HepG2 (cell line): Measurements from ENCODE around the gene ZNF451. TPM values are rescaled to one million over a fixed set of nuclear protein-coding genes. Genes with fewer than 3 reads are reported as not detected.
A peak's percentile ranks its signal among the peaks of the same experiment; 100 is the strongest.

Source experiments
- ATAC-seq: fragments of 200-7000 bp; cut with Tn5 transposase; 3 replicates; pipeline ENCODE4 v1.9.1; 2020; ENCODE audit warnings: mild to moderate bottlenecking, moderate library complexity
- BruUV-seq: library from RNA; stranded (reverse); fragments of 400-500 nt; replicated peaks from 2 replicates; lab custom pipeline; 2021; lab: Mats Ljungman, UMichigan
- CTCF ChIA-PET: fragments of 300-600 bp; formaldehyde crosslinking; extraction: SDS; loops from one replicate; lab custom pipeline; 2021; ENCODE audit warnings: low total read pairs, inconsistent platforms, low intra/inter-chr PET ratio; lab: Yijun Ruan, JAX
- POLR2A ChIA-PET: fragments of 350-600 bp; sonication (Branson Sonifier 250); formaldehyde crosslinking; loops from one replicate; lab custom pipeline; 2020; ENCODE audit warnings: antibody characterized with exemption, inconsistent platforms; lab: Yijun Ruan, JAX
- DNase-seq: peaks from one replicate; pipeline ENCODE4 v3.0.0-alpha.2; 2015; ENCODE audit warnings: low spot score
- FAIRE-seq: peaks from 3 replicates; lab custom pipeline; 2011; peaks lifted over from hg19 to GRCh38; lab: Jason Lieb, UNC
- H2AFZ ChIP-seq: one replicate; pipeline ENCODE4 v1.6.1; 2011; ENCODE audit warnings: low read length, inconsistent platforms
- H3K27ac ChIP-seq: fragments of 300-600 bp; 3 replicates; pipeline ENCODE4 v1.8.0; 2011; ENCODE audit warnings: mixed run types, mild to moderate bottlenecking, mixed read lengths, low read length, inconsistent platforms; ENCODE audit not compliant: insufficient read depth; ENCODE audit errors: extremely low read length
- H3K27me3 ChIP-seq, 2 experiments: fragments of 200-600 bp in 1 of 2; 2 replicates in 1 of 2; 3 replicates in 1 of 2; pipeline versions ENCODE4 v1.6.0 to v1.8.0; 2011; ENCODE audit warnings: low read length in 2 of 2, mild to moderate bottlenecking in 2 of 2, moderate library complexity in 2 of 2, inconsistent platforms in 1 of 2; ENCODE audit not compliant: insufficient read depth in 2 of 2, control insufficient read depth in 1 of 2
- H3K36me3 ChIP-seq, 2 experiments: fragments of 200-600 bp in 1 of 2; replicated peaks in 1 of 2; 2 replicates in 1 of 2; 3 replicates in 1 of 2; pipeline versions ENCODE4 v1.5.1 to v1.8.0; 2011; ENCODE audit warnings: low read length in 2 of 2, inconsistent platforms in 1 of 2; ENCODE audit not compliant: insufficient read depth in 2 of 2, control insufficient read depth in 1 of 2
- H3K4me1 ChIP-seq: 2 replicates; pipeline ENCODE4 v1.5.1; 2012; ENCODE audit warnings: low read length, inconsistent platforms; ENCODE audit not compliant: insufficient read depth
- H3K4me2 ChIP-seq: 2 replicates; pipeline ENCODE4 v1.6.0; 2011; ENCODE audit warnings: low read depth, low read length, inconsistent platforms
- H3K4me3 ChIP-seq, 3 experiments: fragments of 200-600 bp in 1 of 3; sonication (generic), shearing (Covaris generic) in 1 of 3; replicated peaks in 1 of 3; 2 replicates each; pipeline ENCODE4 v1.5.1; 2011 to 2016; ENCODE audit warnings: low read length in 3 of 3, inconsistent platforms in 2 of 3, low read depth in 2 of 3, mild to moderate bottlenecking in 2 of 3, control low read depth in 1 of 3, mixed read lengths in 1 of 3; ENCODE audit not compliant: insufficient read depth in 1 of 3
- H3K79me2 ChIP-seq: one replicate; pipeline ENCODE4 v1.6.1; 2011; ENCODE audit warnings: low read length, inconsistent platforms; ENCODE audit not compliant: insufficient read depth
- H3K9ac ChIP-seq: 2 replicates; pipeline ENCODE4 v1.6.0; 2011; ENCODE audit warnings: mild to moderate bottlenecking, low read depth, low read length, inconsistent platforms; ENCODE audit not compliant: insufficient read depth
- H3K9me3 ChIP-seq: 2 replicates; pipeline ENCODE4 v1.5.1; 2012; ENCODE audit warnings: mild to moderate bottlenecking, low read length
- H4K20me1 ChIP-seq: 2 replicates; pipeline ENCODE4 v1.6.0; 2011; ENCODE audit warnings: inconsistent platforms, mild to moderate bottlenecking, low read length, moderate library complexity; ENCODE audit not compliant: insufficient read depth
- KAT2B ChIP-seq: fragments of 150-350 bp; IDR thresholded peaks from 2 replicates; pipeline ENCODE4 v1.6.1; 2014; ENCODE audit warnings: low read depth, low read length, borderline replicate concordance
- MAFK ChIP-seq, 2 experiments: IDR thresholded peaks in 1 of 2; conservative IDR thresholded peaks in 1 of 2; 2 replicates each; pipeline ENCODE4 v1.6.1; 2011; ENCODE audit warnings: improper control_type of control experiment in 2 of 2, low read length in 2 of 2
- ZNF225 ChIP-seq: sonication (generic); formaldehyde crosslinking; IDR thresholded peaks from 2 replicates; pipeline ENCODE4 v1.4.0; 2020; ENCODE audit warnings: mild to moderate bottlenecking, missing genetic modification reagents
- ZNF800 ChIP-seq: sonication (generic); formaldehyde crosslinking; IDR thresholded peaks from 2 replicates; pipeline ENCODE4 v1.4.0; 2020; ENCODE audit warnings: missing genetic modification reagents
- WGBS: methylation state at CpG from one replicate; pipeline ENCODE4 v1.1.6; 2017; ENCODE audit warnings: low lambda C conversion rate; 5-methylcytosine and 5-hydroxymethylcytosine counted together
- in situ Hi-C: cut with HindIII; loops from 2 replicates; pipeline ENCODE4 v1.10.0; 2017; ENCODE audit warnings: low pct_unique_long_range_greater_than_20kb; ENCODE audit not compliant: extremely low pct_ligation_motif_present
- intact Hi-C: fragments of 100-400 bp; cut with micrococcal nuclease; formaldehyde crosslinking; loops from one replicate; pipeline ENCODE4 v1.10.0; 2022; ENCODE audit not compliant: unreplicated experiment
- polyA plus RNA-seq, 8 experiments: library from polyadenylated mRNA; depleted of rRNA in 3 of 8; stranded (reverse) in 7 of 8; unstranded in 1 of 8; fragments of >200 nt; fragmentation: Illumina TruSeq in 4 of 8; extraction: Trizol in 4 of 8; gene quantifications; 2 replicates each; pipeline versions ENCODE4 v1.2.1 to v1.2.3, GENCODE V29; 2011 to 2016; ENCODE audit warnings: low read depth in 4 of 8, missing spikeins in 1 of 8, mixed read lengths in 1 of 8; ENCODE audit not compliant: insufficient read depth in 1 of 8
- total RNA-seq, 5 experiments: library from RNA; depleted of rRNA; stranded (reverse); fragments of >200 nt; fragmentation: Illumina TruSeq; extraction: Trizol; gene quantifications; 2 replicates each; pipeline ENCODE4 v1.2.3, GENCODE V29; 2016; ENCODE audit warnings: low read depth in 1 of 5
- TF ChIP-seq, protein P1 (sequence below): sonication (generic); formaldehyde crosslinking; IDR thresholded peaks from 2 replicates; pipeline ENCODE4 v1.4.0; 2020; ENCODE audit warnings: missing genetic modification reagents, borderline replicate concordance

The ZNF451 gene
- total and polyA plus RNA-seq, 2 of the 13 experiments (the other 11 are each of a cell fraction or from before 2014, with no cell fraction given) = 32.1 to 65.7 TPM

DNA sequence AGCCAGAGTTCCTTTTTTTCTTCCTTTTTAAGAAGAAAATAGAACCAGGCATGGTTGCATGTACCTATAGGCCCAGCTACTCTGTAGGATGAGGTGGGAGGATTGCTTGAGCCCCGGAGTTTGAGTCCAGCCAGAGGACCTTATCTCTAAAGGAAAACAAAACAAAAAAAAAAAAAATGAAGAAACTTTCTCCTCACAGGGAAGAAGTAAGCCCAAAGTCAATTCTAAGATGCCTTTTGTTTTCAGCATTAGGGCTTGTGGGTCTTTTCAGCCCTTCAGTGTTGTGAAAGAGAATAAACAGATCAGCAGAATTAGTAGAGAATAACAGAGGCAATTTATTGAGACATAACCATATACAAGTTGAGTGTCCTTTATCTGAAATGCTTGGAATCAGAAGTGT is 26.8 kb downstream of the ZNF451 start:
- no peaks in the 10 kb centered on the region for H3K36me3 ChIP-seq
- ATAC-seq = no peak
- peaks cover 46% of the 10 kb centered on the region for H3K4me1 ChIP-seq
- no peak overlapping the region for H3K4me3 ChIP-seq
- ChIA-PET POLR2A (no interaction called here), CTCF (no interaction called here)
- H3K9ac ChIP-seq = no peak overlapping the region
- H3K27me3 ChIP-seq = no peaks in the 10 kb centered on the region
- TF ChIP-seq ZNF800 (CRISPR knock-in tag) (no peak), KAT2B (no peak), MAFK (conservative IDR thresholded peaks at IDR 0.05 in 1 of 2, IDR thresholded peaks at IDR 0.05 in 1 of 2; ENCODE audit: low read length in 2 of 2) (peak in 1 of 2 experiments; percentile 16; a peak in 1 of 4 replicates), ZNF225 (CRISPR knock-in tag) (no peak)
- TF ChIP-seq, protein P1, sequence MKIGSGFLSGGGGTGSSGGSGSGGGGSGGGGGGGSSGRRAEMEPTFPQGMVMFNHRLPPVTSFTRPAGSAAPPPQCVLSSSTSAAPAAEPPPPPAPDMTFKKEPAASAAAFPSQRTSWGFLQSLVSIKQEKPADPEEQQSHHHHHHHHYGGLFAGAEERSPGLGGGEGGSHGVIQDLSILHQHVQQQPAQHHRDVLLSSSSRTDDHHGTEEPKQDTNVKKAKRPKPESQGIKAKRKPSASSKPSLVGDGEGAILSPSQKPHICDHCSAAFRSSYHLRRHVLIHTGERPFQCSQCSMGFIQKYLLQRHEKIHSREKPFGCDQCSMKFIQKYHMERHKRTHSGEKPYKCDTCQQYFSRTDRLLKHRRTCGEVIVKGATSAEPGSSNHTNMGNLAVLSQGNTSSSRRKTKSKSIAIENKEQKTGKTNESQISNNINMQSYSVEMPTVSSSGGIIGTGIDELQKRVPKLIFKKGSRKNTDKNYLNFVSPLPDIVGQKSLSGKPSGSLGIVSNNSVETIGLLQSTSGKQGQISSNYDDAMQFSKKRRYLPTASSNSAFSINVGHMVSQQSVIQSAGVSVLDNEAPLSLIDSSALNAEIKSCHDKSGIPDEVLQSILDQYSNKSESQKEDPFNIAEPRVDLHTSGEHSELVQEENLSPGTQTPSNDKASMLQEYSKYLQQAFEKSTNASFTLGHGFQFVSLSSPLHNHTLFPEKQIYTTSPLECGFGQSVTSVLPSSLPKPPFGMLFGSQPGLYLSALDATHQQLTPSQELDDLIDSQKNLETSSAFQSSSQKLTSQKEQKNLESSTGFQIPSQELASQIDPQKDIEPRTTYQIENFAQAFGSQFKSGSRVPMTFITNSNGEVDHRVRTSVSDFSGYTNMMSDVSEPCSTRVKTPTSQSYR (CRISPR knock-in tag) = no peak
- in situ Hi-C loops (no loop called here), intact Hi-C loops (no loop called here)
- peaks cover 71% of the 10 kb centered on the region for H3K79me2 ChIP-seq
- BruUV-seq = no TSS peak
- H2AFZ ChIP-seq = no peak overlapping the region
- no peak overlapping the region for H3K4me2 ChIP-seq
- no peak for DNase-seq
- no peaks in the 10 kb centered on the region for H3K9me3 ChIP-seq
- peaks cover 3% of the 10 kb centered on the region; the same call in 1 of the 2 replicates for H4K20me1 ChIP-seq
- no peak for FAIRE-seq
- H3K27ac ChIP-seq = no peak overlapping the region
- WGBS = 52% methylated on average over 1 of the region's 1 CpG
